K562 (cell line): Measurements from ENCODE around the gene PPP1R12B. TPM values are rescaled to one million over a fixed set of nuclear protein-coding genes. Genes with fewer than 3 reads are reported as not detected.
"Not testable (repeated sequence)": the region's sequence is repeated elsewhere in the genome, so short reads cannot be mapped to it uniquely, and the experiment has no call there.

Source experiments
- ATAC-seq: fragments of 200-7000 bp; cut with Tn5 transposase; 3 replicates; pipeline ENCODE4 v1.9.1; 2020; ENCODE audit warnings: moderate library complexity
- BruUV-seq: library from RNA; stranded (reverse); fragments of 400-500 nt; replicated peaks from 2 replicates; lab custom pipeline; 2021; lab: Mats Ljungman, UMichigan
- CTCF ChIA-PET: fragments of 300-600 bp; formaldehyde crosslinking; extraction: SDS; loops from one replicate; lab custom pipeline; 2021; ENCODE audit warnings: low intra/inter-chr PET ratio; lab: Yijun Ruan, JAX
- POLR2A ChIA-PET: fragments of 300-600, 350-650 bp; sonication (Branson Sonifier 250); formaldehyde crosslinking; extraction: SDS; loops from one replicate; lab custom pipeline; 2021; ENCODE audit warnings: antibody characterized with exemption, inconsistent platforms; lab: Yijun Ruan, JAX
- DNase-seq, 4 experiments: peaks; one replicate each; pipeline versions ENCODE4 v3.0.0 to v3.0.0-alpha.2; 2011 to 2018; ENCODE audit warnings: low spot score in 3 of 4, mixed read lengths in 3 of 4; ENCODE audit errors: extremely low read depth in 1 of 4
- FAIRE-seq: peaks from 2 replicates; lab custom pipeline; 2011; peaks lifted over from hg19 to GRCh38; lab: Jason Lieb, UNC
- H2AFZ ChIP-seq: 2 replicates; pipeline ENCODE4 v1.6.0; 2011; ENCODE audit warnings: low read depth, low read length, control low read depth, inconsistent platforms
- H3K27ac ChIP-seq: fragments of 200-600 bp; 3 replicates; pipeline ENCODE4 v1.8.0; 2011; ENCODE audit warnings: low read depth, mild to moderate bottlenecking, control low read depth, inconsistent platforms, low read length, moderate library complexity, mixed read lengths; ENCODE audit errors: extremely low read depth
- H3K27me3 ChIP-seq, 2 experiments: fragments of 300-600 bp in 1 of 2; 2 replicates in 1 of 2; 3 replicates in 1 of 2; pipeline versions ENCODE4 v1.6.0 to v1.8.0; 2011; ENCODE audit warnings: inconsistent platforms in 2 of 2, low read length in 2 of 2, mild to moderate bottlenecking in 1 of 2, mixed read lengths in 1 of 2, moderate library complexity in 1 of 2; ENCODE audit not compliant: control insufficient read depth in 2 of 2, insufficient read depth in 2 of 2
- H3K36me3 ChIP-seq: fragments of 300-600 bp; 3 replicates; pipeline ENCODE4 v1.8.0; 2011; ENCODE audit warnings: mild to moderate bottlenecking, low read length, inconsistent platforms; ENCODE audit not compliant: control insufficient read depth, insufficient read depth
- H3K4me1 ChIP-seq, 2 experiments: fragments of 200-600 bp in 1 of 2; replicated peaks in 1 of 2; 2 replicates in 1 of 2; 3 replicates in 1 of 2; pipeline versions ENCODE4 v1.5.1 to v1.8.0; 2011; ENCODE audit warnings: inconsistent platforms in 2 of 2, low read length in 2 of 2, mild to moderate bottlenecking in 1 of 2, mixed read lengths in 1 of 2, moderate library complexity in 1 of 2; ENCODE audit not compliant: control insufficient read depth in 2 of 2, insufficient read depth in 2 of 2
- H3K4me2 ChIP-seq: 2 replicates; pipeline ENCODE4 v1.6.1; 2011; ENCODE audit warnings: low read length, control low read depth, inconsistent platforms, mixed read lengths; ENCODE audit not compliant: insufficient read depth
- H3K4me3 ChIP-seq: fragments of 200-600 bp; sonication (generic), shearing (Covaris generic); 2 replicates; pipeline ENCODE4 v1.5.1; 2016; ENCODE audit warnings: control low read depth, inconsistent platforms
- H3K79me2 ChIP-seq: fragments of 200-600 bp; 3 replicates; pipeline ENCODE4 v1.8.0; 2011; ENCODE audit warnings: low read length, inconsistent platforms; ENCODE audit not compliant: control insufficient read depth, insufficient read depth
- H3K9ac ChIP-seq, 2 experiments: 2 replicates each; pipeline versions ENCODE4 v1.6.0 to v1.6.1; 2011; ENCODE audit warnings: low read depth in 2 of 2, low read length in 2 of 2, control low read depth in 1 of 2, inconsistent platforms in 1 of 2, mild to moderate bottlenecking in 1 of 2, mixed read lengths in 1 of 2; ENCODE audit not compliant: insufficient read depth in 1 of 2
- H3K9me1 ChIP-seq: one replicate; pipeline ENCODE4 v1.6.0; 2011; ENCODE audit warnings: inconsistent platforms, mild to moderate bottlenecking, low read length, moderate library complexity; ENCODE audit not compliant: control insufficient read depth, insufficient read depth
- H3K9me3 ChIP-seq: replicated peaks from 2 replicates; pipeline ENCODE4 v1.5.1; 2011; ENCODE audit warnings: low read depth, low read length, inconsistent platforms; ENCODE audit not compliant: control insufficient read depth, insufficient read depth
- H4K20me1 ChIP-seq: replicated peaks from 2 replicates; pipeline ENCODE4 v1.6.1; 2011; ENCODE audit warnings: low read length, inconsistent platforms, mixed read lengths; ENCODE audit not compliant: control insufficient read depth, insufficient read depth
- BACH1 ChIP-seq: fragments of 200-800 bp; sonication (Bioruptor generic); IDR thresholded peaks from 2 replicates; pipeline ENCODE4 v1.6.1; 2016; ENCODE audit warnings: missing genetic modification characterization, missing compliant biosample characterization
- CBX5 ChIP-seq: IDR thresholded peaks from 2 replicates; pipeline ENCODE4 v1.6.1; 2014; ENCODE audit warnings: low read depth, borderline replicate concordance
- CC2D1A ChIP-seq: fragments of 450-650 bp; IDR thresholded peaks from 2 replicates; pipeline ENCODE4 v1.6.1; 2017; ENCODE audit warnings: mild to moderate bottlenecking
- KAT8 ChIP-seq: fragments of 450-650 bp; IDR thresholded peaks from 2 replicates; pipeline ENCODE4 v1.6.1; 2016; ENCODE audit warnings: low read depth, mild to moderate bottlenecking
- MED1 ChIP-seq: sonication (generic); formaldehyde crosslinking; IDR thresholded peaks from 2 replicates; pipeline ENCODE4 v1.8.1; 2023; ENCODE audit warnings: missing genetic modification reagents, borderline replicate concordance
- PCBP1 ChIP-seq: fragments of 200-400 bp; formaldehyde crosslinking; IDR thresholded peaks from 2 replicates; pipeline ENCODE4 v1.6.1; 2018; ENCODE audit warnings: mild to moderate bottlenecking, low read depth, low read length; ENCODE audit not compliant: poor library complexity, severe bottlenecking
- YY1 ChIP-seq, 3 experiments: IDR thresholded peaks; 2 replicates each; pipeline ENCODE4 v1.6.1; 2011; ENCODE audit warnings: low read length in 2 of 3, mild to moderate bottlenecking in 2 of 3, moderate library complexity in 2 of 3, borderline replicate concordance in 1 of 3, control low read depth in 1 of 3, low read depth in 1 of 3; ENCODE audit not compliant: insufficient read depth in 3 of 3, insufficient replicate concordance in 2 of 3, control insufficient read depth in 1 of 3, insufficient read length in 1 of 3; ENCODE audit errors: extremely low read depth in 1 of 3
- ZNF584 ChIP-seq: fragments of 200-800 bp; sonication (Bioruptor generic); IDR thresholded peaks from 2 replicates; pipeline ENCODE4 v1.6.1; 2016; ENCODE audit warnings: low read depth, mild to moderate bottlenecking, missing genetic modification characterization, missing compliant biosample characterization
- WGBS: fragments of 100-300 bp; shearing (Covaris generic); methylation state at CpG from one replicate; pipeline ENCODE4 v1.1.6; 2016; ENCODE audit warnings: low coverage, mixed read lengths; ENCODE audit not compliant: insufficient coverage; ENCODE audit errors: missing lambda C conversion rate; 5-methylcytosine and 5-hydroxymethylcytosine counted together
- in situ Hi-C: fragments of 300-500 bp; cut with MboI; formaldehyde crosslinking; loops from 4 replicates; pipeline ENCODE4 v1.15.0; 2018; ENCODE audit warnings: inconsistent platforms, mixed read lengths
- intact Hi-C: fragments of 100-400 bp; cut with micrococcal nuclease; formaldehyde crosslinking; loops from 2 replicates; pipeline ENCODE4 v1.14.2; 2022
- polyA plus RNA-seq, 8 experiments: library from polyadenylated mRNA; depleted of rRNA in 4 of 8; stranded (reverse) in 5 of 8; unstranded in 3 of 8; fragments of >200 nt; fragmentation: Nextera tagmentation in 2 of 8; fragmentation: Illumina TruSeq in 1 of 8; extraction: Ambion mirVana in 2 of 8; extraction: Trizol in 1 of 8; gene quantifications; 2 replicates each; pipeline versions ENCODE4 v1.2.1 to v1.2.3, GENCODE V29; 2011 to 2014; ENCODE audit warnings: inconsistent platforms in 1 of 8, missing spikeins in 1 of 8
- total RNA-seq, 7 experiments: library from RNA; depleted of rRNA in 6 of 7; stranded (reverse); fragments of >200 nt in 6 of 7; fragmentation: Illumina TruSeq in 2 of 7; extraction: Trizol in 2 of 7; gene quantifications; 2 replicates each; pipeline versions ENCODE4 v1.2.1 to v1.2.3, GENCODE V29; 2011 to 2021; ENCODE audit warnings: low replicate concordance in 1 of 7
- TF ChIP-seq, protein P1 (sequence below): fragments of 250-450 bp; sonication (Bioruptor Pico); IDR thresholded peaks from 2 replicates; pipeline ENCODE4 v1.4.0; 2020

PPP1R12B gene
- total and polyA plus RNA-seq, 9 of the 15 experiments (the other 6 are each of a cell fraction or from before 2014, with no cell fraction given), result 0.73 to 16.9 (median 13.6) TPM

DNA sequence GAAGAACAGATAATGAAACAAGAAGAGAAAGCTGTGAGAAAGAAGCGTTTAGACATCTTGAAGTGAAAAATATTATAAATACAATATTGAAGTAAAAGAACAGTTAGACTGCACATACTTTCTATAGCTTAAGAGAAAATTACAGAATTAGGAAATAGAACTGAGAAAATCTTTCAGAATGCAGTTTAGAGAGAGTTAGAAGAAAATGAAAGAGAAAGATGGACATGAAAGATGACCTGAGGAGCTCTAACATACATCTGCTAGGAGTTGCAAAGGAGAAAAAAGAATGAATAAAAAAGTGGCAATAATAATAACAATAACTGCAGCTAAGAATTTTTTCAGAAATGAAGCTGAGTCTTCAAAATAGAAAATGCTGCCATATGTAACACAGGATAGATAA, 173.0 kb downstream of the PPP1R12B start:
- H3K4me1 ChIP-seq, H3K9me1 ChIP-seq, CTCF ChIA-PET, H3K27me3 ChIP-seq, BruUV-seq, H2AFZ ChIP-seq, H3K4me2 ChIP-seq, H3K36me3 ChIP-seq, H3K4me3 ChIP-seq, DNase-seq, H3K27ac ChIP-seq, in situ Hi-C loops, POLR2A ChIA-PET, H3K9ac ChIP-seq, intact Hi-C loops, ATAC-seq, H3K9me3 ChIP-seq, H3K79me2 ChIP-seq, H4K20me1 ChIP-seq, FAIRE-seq: not testable (repeated sequence)
- 74% methylated on average over 1 of the region's 1 CpG for WGBS

DNA sequence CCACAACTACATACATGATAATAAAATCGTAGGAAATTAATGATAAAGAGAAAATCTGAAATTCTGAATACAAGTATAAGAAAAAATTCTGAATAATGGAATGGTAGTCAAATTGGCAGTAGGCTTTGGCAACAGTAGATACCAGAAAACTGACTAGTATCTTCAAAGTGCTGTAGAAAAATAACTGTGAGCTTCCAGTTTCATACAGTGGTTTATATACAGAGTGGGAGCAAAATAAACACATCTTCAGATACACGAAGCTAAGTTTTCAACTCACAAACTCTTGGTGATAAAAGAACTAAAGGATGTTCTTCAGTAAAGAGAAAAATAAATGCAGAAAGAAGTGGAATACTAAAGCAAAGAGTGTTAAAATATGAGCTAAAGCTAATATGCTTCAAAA, 173.4 kb downstream of the PPP1R12B start:
- CTCF ChIA-PET, result no interaction called here
- intact Hi-C loops, result no loop called here

DNA sequence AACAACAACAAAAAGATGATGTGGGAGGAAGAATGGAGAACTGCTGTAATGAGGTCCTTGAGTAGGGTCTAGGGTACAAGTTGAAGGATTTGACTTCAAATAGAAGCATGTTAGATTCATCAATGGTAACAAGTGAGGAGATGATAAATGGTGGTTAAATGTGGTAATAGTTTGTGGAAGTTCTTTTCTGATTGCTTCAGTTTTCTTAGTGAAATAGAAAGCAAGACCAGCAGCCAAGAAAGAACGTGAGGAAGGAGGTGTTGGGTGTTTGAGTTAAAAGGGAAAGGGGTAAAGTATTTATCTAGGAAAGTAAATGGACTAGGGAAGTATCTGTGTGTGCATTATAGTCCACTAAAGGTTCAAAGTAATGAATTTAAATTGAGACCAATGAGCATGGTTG, 177.6 kb downstream of the PPP1R12B start:
- H3K27me3 ChIP-seq, H4K20me1 ChIP-seq, H3K9me1 ChIP-seq, DNase-seq, ATAC-seq, BruUV-seq, intact Hi-C loops, FAIRE-seq, H3K9me3 ChIP-seq, H3K4me1 ChIP-seq, H3K4me2 ChIP-seq, H3K4me3 ChIP-seq, H2AFZ ChIP-seq, CTCF ChIA-PET, H3K79me2 ChIP-seq, H3K27ac ChIP-seq, H3K9ac ChIP-seq, H3K36me3 ChIP-seq, in situ Hi-C loops: not testable (repeated sequence)
- POLR2A ChIA-PET, result interaction anchor here (0.9 kb wide), 1 partner anchor 16 kb away, joined by 3 read pairs; no protein-coding TSS in a partner anchor
- WGBS, result 47% methylated on average over 1 of the region's 1 CpG

More for the DNA sequence above, 173.4 kb downstream of the PPP1R12B start:
- Histone ChIP-seq H3K9me3 (no peaks in the 10 kb centered on the region), H3K9me1 (no peaks in the 10 kb centered on the region), H3K27ac (no peak overlapping the region), H4K20me1 (no peaks in the 10 kb centered on the region), H3K36me3 (no peaks in the 10 kb centered on the region; the same call in 2 of the 3 replicates), H3K4me1 (no peaks in the 10 kb centered on the region), H3K4me3 (no peak overlapping the region), H3K4me2 (no peak overlapping the region), H3K79me2 (no peaks in the 10 kb centered on the region), H3K27me3 (no peaks in the 10 kb centered on the region), H3K9ac (no peak overlapping the region), H2AFZ (no peak overlapping the region)
- POLR2A ChIA-PET, result no interaction called here
- in situ Hi-C loops, result no loop called here
- ATAC-seq (no peak), FAIRE-seq (no peak), DNase-seq (no peak)
- WGBS, result 33% methylated on average over 2 of the region's 2 CpGs
- BruUV-seq, result no TSS peak
- TF ChIP-seq PCBP1 (no peak), CC2D1A (no peak), KAT8 (no peak), ZNF584 (CRISPR knock-in tag) (no peak), MED1 (CRISPR knock-in tag) (no peak), CBX5 (no peak), YY1 (IDR thresholded peaks at IDR 0.05; ENCODE audit: borderline replicate concordance in 1 of 3, control insufficient read depth in 1 of 3, extremely low read depth in 1 of 3, insufficient read depth in 3 of 3, insufficient read length in 1 of 3, insufficient replicate concordance in 2 of 3, low read depth in 1 of 3, low read length in 2 of 3) (no peak), BACH1 (no peak)
- TF ChIP-seq, protein P1, sequence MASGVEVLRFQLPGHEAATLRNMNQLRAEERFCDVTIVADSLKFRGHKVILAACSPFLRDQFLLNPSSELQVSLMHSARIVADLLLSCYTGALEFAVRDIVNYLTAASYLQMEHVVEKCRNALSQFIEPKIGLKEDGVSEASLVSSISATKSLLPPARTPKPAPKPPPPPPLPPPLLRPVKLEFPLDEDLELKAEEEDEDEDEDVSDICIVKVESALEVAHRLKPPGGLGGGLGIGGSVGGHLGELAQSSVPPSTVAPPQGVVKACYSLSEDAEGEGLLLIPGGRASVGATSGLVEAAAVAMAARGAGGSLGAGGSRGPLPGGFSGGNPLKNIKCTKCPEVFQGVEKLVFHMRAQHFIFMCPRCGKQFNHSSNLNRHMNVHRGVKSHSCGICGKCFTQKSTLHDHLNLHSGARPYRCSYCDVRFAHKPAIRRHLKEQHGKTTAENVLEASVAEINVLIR (CRISPR knock-in tag), result no peak
